ELF-1 (cell line): Measurements from ENCODE around the gene MESP2.
"Not testable (repeated sequence)": the region's sequence is repeated elsewhere in the genome, so short reads cannot be mapped to it uniquely, and the experiment has no call there.

Source experiments
- DNase-seq: peaks from one replicate; pipeline ENCODE4 v3.0.0-alpha.2; 2016; ENCODE audit warnings: low read depth, low spot score

The MESP2 gene

DNA sequence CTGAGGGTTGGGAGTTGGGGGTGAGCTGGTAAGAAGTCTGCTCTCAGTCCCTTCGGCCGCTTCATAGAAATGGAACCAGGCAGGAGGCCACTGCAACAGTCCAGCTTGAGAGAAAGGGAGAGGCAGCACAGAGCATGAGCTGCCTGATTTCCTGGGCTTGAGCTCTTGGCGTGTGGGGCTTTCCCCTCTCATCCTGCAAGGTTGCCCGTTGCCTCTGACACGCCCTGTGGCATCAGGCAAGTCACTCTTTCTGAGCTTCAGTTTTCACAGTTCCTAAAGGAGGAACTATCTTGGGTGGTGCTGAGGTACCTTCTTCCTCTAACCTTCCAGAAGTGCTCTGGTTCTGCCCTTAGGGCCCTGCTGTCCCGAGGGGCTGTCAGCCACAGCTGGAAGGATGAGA is 4.9 kb downstream of the MESP2 start:
- no peak for DNase-seq

DNA sequence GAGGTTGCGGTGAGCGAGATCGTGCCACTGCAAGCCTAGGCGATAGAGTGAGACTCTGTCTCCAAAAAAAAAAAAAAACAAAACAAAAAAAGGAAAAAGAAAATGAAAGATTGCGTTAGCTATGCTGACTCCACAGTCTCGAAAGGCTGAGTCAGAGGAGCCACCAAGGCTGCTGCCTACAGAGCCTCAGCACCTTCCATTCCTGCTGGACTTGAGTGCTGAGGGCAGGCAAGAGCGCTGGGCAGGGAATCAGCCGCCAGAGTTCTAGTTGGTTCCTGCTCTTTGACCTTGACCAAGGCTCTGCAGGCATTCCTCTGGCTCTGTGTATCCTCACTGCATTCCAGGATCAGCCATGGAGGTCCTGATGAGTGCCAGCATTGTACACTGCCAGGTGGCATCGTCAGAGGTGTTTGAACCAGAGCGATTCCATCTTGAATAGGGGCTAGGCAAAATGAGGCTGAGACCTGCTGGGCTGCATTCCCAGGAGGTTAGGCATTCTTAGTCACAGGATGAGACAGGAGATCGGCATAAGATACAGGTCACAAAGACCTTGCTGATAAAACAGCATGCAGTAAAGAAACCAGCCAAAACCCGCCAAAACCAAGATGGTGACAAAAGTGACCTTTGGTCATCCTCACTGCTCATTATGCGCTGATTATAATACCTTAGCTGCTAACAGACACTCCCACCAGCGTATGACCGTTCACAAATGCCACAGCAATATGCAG is 5.9 kb downstream of the MESP2 start:
- peak; percentile 83 for DNase-seq

DNA sequence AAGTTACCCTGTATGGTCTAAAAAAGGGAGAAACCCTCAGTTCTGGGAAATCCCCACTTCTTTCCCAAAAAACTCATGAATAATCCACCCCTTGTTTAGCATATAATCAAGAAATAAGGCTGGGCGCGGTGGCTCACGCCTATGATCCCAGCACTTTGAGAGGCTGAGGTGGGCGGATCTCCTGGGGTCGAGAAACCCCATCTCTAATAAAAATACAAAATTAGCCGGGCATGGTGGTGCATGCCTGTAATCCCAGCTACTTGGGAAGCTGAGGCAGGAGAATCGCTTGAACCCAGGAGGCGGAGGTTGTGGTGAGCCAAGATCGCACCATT is 6.5 kb downstream of the MESP2 start:
- DNase-seq, result not testable (repeated sequence)

DNA sequence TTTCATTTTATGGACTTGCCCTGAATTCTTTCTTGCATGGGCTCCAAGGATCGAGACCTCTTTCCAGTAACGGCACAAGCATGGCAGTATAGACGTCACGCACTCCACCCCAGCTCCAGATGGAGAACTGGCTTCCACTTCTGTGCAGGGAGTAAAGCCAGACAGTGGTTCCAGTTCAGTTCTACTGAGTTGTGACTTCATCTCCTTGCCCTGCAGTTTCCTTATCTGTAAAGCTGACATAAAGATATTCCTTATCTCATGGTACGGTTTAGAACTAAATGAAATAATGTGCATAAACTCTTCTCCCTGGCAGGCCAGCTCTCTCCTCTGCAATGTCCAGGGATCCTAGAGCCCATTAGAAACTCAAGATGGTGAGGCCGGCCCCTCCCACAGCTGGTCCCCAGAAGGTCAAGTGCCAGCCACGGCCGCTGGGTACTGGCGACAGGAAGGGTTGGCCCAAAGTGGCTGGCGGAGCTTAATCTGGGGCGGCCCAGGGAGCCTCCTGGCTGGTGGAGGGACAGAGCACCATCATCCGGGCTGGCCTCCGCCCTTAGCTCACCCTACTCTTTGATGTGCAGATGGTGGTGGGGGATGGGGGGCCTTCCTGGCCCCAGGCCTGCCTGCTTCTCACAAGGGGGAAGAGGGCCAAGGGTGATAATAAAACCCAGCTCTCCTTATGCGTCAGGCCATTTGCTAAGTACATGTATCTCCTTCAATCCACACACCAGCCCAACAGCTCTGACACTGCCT is 7.2 kb downstream of the MESP2 start:
- peak; percentile 94 for DNase-seq

DNA sequence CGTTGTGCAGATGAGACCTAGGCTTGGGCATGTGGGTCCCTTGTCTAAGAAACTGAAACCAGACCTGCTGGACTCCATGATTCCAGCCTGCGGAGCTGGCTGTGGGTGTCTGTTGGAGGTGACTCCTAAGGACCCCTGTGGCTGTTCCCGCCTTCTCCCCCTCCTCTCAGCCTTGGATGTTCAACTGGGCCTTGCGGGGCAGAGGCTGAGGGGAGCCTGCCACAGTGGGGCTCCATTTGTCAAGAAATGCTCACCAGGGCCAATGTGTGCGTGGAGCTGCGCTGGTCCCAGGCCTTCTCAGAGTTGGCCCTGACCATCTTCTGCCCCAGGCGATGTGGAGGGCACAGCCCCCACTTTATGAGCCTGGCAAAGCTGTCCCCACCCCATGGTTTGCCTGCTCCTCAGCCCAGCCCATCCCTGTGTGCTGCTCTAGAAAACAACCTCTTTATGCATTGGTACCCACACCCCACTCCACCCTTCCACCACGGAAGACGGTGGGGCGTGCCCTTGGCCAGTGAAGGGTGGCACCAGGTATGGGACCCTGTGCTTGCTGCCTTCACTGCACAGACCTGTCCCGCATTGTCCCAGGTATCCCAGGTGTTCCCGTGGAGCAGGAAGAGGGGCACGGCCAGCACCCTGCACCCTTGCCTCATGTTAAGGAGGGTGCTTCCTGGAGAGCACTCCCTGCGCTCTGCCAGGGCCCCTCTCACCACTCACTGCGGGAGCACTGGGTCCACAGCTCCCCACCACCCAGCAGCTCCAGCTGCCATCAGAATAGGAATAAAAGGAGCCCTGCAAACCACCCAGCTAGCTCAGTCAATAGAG is 7.9 kb downstream of the MESP2 start:
- no peak for DNase-seq

DNA sequence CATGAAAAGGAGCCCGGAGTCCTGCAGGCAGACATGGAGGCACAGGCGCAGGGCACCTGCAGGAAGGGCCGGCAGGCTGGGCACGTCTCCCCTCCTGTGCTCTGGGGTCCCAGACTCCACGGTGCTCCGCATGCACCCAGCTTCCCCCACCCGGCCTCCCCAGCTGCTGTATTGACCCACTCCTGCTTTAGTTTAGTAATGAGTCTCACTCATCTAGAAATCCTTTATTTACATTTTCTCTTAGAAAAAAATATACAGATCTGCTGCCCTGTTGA is 8.5 kb downstream of the MESP2 start:
- DNase-seq, result no peak

DNA sequence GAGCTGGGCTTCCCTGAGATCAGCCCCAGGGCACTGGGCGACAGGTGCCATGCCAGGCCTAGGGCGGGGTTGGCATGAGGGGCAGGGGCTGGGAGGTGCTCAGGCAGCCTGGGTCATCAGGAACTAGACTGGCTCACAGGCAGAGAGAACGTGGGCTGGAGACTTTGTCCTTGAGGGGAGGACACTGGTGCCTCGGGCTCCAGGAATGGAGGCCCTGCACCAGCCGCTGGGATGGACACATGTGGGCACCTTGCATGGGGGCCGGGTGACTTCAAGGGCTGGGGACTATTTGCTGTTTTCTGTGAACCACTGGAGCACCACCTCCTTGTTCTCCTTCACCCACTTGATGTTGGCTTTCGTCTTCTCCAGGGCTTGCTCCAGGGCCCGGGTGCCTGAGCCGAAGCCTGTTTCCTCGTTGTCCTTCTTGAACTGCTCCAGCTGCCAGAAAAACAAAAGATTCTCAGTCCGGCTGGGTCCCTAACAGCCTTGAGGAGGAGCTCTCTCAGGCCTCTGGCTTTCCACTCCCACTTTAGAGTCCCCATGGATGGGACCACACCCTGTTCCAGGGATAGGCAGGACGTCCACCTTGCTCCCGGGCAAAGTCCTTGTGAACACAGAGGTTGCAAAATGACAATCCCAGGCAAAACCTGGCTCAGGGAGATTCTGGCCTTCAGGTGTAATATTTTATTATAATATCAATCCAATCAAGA is 9.1 kb downstream of the MESP2 start:
- peak; percentile 89 for DNase-seq

DNA sequence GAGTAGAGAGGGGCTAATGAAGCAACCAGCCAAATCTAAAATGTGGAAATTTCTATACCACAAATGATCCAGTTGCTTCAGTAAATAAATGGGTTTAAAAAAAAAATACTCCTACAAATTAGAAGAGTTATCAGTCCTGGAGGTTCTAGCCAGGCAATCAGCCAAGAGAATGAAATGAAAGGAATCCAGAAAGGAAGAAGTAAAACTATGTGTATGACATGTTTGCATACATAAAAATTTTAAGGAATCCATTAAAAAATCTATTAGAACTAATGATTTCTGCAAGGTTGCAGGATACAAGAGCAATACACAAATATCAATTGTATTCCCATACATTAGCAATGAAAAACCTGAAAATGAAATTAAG is 9.6 kb downstream of the MESP2 start:
- DNase-seq, result no peak

DNA sequence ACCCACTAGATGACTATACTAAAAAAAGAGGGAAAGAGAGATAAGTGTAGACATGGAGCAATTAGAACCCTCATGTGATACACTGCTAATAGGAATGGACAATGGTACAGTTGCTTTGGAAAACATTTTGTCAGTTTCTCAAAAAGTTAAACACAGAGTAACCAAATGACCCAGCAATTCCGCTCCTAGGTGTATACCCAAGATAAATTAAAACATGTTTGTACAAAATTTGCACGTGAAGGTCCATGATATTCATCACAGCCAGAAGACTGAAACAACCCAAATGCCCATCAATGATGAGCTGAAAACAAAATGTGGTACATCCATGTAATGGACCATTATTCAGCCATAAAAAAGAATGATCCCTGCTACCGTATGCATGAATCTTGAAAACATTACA is 11.8 kb downstream of the MESP2 start:
- DNase-seq, result no peak

DNA sequence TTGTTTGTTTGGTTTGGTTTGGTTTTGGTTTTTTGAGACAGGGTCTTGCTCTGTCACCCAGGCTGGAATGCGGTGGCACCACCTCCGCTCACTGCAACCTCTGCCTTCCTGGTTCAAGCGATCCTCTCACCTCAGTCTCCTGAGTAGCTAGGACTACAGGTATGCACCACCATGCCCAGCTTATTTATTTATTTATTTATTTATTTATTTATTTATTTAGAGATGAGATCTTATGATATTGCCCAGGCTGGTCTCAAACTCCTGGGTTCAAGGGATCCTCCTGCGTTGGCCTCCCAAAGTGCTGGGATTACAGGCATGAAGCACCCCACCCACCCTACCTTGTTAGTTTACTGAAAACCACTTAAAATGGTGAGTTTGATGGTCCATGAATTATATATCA is 12.5 kb downstream of the MESP2 start:
- not testable (repeated sequence) for DNase-seq

DNA sequence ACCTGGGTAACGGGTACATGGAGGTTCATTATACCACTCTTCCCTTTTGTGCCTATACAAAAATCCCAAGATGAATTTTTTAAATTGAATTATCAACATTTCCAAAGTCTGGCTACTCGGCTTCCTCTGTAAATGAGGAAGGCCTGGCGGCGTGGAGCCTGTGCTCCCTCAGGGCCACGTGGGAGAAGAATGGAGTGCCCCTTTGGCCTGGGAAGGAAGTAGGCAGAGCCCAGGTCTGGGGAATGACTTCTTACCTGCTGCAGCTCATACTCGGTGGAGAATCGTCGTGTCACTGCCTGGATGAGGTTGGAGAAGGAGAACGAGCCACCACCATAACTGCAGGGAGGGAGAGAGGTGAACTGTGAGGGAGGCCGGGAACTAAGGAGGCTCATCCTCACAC is 14.1 kb downstream of the MESP2 start:
- DNase-seq, result no peak

DNA sequence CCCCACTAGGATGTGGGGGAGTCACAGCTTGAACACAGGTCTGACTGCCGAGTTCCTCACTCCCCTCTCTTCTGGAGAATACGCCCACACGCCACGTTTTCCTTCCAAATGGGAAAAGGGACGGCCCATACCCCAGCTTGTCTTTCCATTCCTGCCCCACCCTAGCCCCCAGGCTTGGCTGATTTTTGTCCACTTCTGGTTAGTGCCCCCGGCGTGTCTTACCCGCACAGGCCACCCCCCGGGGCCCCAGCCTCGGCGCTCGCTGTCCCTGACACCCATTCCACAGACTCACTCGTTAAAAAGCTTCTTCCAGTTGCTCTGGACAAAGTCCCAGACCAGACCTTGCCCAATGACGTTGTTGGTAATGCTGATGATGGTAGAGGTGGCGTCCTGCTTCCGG is 14.5 kb downstream of the MESP2 start:
- DNase-seq, result no peak

DNA sequence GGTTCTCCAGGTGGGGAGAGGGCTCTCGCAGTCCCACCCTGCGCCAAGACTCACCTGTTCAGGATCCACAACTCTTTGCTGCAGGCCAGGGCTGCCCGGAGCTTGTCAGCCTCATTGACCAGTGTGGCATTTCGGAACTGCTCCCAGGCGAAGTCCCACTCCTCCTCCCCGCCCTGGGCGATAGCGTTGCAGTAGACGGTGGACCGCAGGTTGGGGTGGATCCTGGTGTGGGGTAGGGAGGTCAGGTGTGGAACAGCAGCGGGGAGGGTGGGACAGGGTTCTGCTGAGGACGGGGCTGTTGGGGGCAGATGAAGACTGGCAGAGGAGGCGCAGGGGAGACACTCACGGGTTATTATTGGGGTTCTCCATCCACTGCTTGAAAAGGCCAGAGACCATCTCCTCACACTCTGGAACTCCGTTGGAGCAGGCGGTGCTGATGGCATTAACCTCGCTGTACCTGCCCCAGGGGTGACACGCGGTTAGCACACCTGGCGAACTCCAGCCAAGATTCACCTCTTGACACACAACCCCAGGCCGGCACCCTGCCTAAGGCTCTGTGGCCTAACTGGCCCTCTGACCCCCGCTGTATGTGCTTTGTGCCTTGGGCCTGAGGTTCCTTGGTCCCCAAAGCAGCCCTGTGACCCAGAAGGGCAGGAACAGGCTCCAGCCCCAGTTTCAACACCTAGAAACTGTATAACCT is 16.1 kb downstream of the MESP2 start:
- DNase-seq, result no peak

DNA sequence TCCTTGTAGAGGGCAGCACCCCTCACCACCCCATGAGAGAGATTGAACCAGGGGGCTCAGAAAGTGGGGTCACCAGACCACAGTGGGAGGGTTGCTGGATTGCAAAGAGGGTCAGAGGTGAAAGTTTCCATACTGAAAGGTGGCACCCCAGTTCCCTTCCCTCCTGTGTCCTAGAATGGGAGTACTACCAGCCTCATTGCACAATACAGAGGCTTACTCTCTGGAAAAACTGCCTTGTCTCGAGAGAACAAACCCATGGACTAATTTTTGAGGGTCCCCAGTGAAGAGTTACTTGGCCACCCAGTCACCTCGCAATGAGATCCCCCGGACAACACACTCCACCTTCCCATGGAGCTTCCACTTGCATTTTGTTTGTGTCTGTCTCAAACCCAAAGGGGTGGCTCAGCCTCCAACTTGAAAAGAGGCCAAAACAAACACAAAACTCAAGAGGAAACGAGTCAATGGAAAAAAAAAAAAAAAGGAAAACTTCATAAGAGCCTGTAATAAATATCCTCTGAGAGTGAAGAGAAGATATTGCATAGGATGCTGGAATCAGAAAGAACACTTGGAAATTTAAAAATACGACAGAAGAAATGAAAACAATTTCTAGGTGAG is 18.6 kb downstream of the MESP2 start:
- DNase-seq, result no peak

DNA sequence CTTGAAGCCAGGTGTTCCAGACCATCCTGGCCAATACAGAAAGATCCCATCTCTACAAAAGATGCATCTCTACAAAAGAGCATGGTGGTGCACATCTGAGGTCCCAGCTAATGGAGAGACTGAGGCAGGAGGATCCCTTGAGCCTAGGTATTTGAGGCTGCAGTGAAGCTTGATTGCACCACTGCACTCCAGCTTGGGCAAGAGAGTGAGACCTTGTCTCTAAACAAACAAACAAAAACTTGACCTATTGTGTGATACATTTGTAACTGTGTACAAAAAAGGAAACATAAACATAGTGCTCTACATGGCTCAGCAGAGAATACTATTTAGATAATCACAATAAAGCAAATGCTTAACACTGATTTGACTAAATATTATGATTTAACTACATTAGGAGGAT is 19.9 kb downstream of the MESP2 start:
- no peak for DNase-seq

DNA sequence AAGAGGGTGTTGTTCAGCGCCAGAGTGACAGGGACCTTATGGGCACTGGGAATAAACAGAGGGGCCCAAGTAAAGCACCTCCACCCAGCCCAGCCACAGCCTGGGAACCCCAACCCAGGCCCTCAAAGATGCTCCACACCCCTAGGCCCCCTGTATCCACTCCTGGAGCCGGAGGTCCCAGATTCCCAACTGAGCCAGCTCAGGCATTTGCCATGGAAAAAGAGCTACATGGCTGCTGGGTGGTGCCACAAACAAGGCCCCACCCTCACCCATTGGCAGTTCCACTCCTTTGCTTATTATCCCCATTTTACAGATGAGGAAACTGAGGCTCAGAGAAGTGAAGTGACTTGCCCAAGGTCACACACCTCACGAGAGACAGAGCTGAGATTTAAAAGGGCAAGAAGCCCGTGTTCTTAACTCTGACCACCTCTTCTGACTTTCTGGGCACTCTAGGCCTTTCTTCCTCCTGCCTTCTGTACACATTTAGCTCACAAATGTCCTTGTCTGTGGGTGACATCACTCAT is 21.6 kb downstream of the MESP2 start:
- no peak for DNase-seq

DNA sequence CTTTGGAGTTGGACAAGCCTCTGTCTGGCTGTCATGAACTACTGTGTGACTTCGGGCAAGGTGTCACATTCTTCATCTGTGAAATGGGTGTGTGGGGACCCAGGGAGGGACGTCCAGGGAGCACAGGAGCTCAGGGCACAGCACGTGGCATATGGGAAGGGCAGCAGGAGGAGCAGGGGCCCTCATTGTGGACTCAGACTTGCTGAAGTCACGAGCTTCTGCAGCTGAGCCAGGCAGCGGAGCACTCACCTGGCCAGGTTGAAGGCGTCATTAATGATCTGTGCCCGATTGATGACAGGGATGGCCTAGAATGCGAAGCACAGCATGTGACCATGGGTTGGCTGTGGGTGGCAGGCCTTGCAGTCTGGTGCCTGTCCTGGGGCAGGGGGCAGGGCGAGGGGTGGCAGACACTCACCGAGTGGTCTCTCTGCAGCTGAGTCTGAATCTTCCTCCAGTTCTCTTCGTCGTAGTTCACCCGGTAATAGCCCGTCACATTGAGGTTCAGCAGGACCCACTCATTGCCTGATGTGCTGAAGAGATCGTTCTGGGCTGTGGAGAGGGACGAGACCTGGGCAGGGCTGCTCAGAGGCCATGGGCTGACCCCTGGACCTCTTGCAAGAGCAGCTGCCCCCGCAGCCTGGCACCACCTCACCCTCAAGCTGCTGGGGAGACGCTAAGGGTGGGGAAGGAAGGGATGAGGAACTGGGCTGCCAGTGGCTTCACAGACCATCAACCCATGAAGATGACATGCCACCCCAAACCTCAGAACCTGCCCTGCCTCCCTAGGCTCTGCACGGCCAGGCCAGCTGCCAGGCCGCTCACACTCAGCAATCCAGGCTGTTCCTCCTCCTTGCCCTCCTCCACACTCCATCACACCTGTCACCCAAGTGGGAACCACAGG is 23.1 kb downstream of the MESP2 start:
- DNase-seq, result no peak

DNA sequence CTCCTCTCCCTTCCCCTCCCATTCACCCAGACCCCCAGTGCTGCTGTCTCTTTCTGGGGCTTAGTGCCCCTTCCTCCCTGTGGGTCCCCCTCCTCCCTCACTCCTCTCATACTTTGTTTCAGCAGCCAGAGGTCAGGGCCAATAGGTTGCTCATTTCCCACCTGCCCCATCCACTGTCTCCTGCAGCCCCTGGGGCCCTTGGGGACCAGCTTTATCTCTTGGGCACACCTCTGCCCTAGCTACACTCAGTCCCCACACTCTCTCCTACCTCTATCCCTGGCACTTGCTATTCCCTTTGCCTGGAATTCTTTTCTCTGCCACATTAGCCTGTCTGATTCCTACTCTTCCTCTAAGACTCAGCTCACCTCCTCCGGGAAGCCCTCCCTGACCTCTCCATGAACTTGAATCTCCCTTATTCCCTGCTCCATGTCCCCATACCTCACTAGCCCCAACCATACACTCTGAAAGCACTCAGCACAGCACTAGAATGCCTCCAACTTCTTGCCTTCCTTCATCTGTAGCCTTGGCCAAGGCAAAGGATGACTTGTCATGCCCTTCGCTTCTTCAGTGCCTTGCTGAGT is 23.9 kb downstream of the MESP2 start:
- DNase-seq, result no peak

DNA sequence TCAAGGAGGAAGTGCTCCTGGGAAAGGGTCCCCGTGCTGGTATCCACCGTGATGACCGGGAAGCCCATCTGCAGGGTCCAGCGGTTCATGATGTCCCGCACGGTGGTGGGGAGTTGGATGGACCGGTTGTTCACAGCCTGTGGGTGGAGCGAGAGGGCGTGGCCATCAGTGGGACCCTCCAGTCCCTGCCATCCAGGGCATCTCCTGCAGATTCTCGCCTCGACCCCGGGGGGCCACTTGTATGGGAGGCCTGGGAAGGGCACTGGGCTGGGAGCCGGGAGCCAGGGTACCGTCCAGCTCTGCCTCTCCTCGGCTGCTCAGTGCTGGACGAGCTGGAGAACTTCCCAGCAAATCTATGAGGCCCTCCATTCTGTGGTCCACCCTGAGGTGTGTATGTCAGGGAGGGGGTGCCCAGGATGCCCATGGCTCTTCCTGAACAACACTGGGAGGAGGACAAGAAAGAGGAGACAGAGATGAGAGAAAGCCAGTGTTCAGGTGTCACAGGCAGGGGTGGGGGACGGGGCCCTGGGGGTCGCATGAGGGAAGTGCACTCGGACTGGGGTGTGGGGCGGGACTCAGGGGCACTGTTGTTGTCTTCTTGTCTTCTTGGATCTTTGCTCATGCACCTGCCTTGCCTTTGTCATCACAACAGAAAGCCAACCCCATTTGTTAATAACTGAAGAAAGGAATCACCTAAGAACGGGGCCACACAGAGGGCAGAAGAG is 25.5 kb downstream of the MESP2 start:
- DNase-seq, result no peak
